Osteoblast (primary cell): ENCODE results near the gene CYP46A1. TPM values are rescaled to one million over a fixed set of nuclear protein-coding genes. Genes with fewer than 3 reads are reported as not detected.

Experiments
- DNase-seq: peaks from one replicate; pipeline ENCODE4 v3.0.0; 2011; ENCODE audit warnings: low spot score, mixed read lengths; ENCODE audit not compliant: insufficient read length; ENCODE audit errors: missing footprints
- H2AFZ ChIP-seq: 2 replicates; pipeline ENCODE4 v1.6.0; 2011; ENCODE audit warnings: mild to moderate bottlenecking, low read length
- H3K27ac ChIP-seq: 2 replicates; pipeline ENCODE4 v1.5.1; 2011; ENCODE audit warnings: mild to moderate bottlenecking, low read depth, low read length, moderate library complexity
- H3K27me3 ChIP-seq: 2 replicates; pipeline ENCODE4 v1.6.0; 2012; ENCODE audit warnings: mild to moderate bottlenecking, control low read depth, inconsistent platforms, low read length, moderate library complexity; ENCODE audit not compliant: insufficient read depth
- H3K36me3 ChIP-seq: 2 replicates; pipeline ENCODE4 v1.5.1; 2011; ENCODE audit warnings: mild to moderate bottlenecking, low read length, control low read depth, moderate library complexity; ENCODE audit not compliant: insufficient read depth
- H3K4me1 ChIP-seq: 2 replicates; pipeline ENCODE4 v1.5.1; 2011; ENCODE audit warnings: mild to moderate bottlenecking, low read length, control low read depth, moderate library complexity; ENCODE audit not compliant: insufficient read depth
- H3K4me2 ChIP-seq: 2 replicates; pipeline ENCODE4 v1.6.0; 2011; ENCODE audit warnings: mild to moderate bottlenecking, low read length; ENCODE audit not compliant: insufficient read depth
- H3K4me3 ChIP-seq: fragments of 200-600 bp; sonication (generic); 3 replicates; pipeline ENCODE4 v1.5.1; 2012; ENCODE audit warnings: mild to moderate bottlenecking, low read length, inconsistent platforms; ENCODE audit not compliant: insufficient read depth
- H3K79me2 ChIP-seq: 2 replicates; pipeline ENCODE4 v1.6.0; 2012; ENCODE audit warnings: mild to moderate bottlenecking, low read length, control low read depth, inconsistent platforms; ENCODE audit not compliant: insufficient read depth
- H3K9me3 ChIP-seq: 2 replicates; pipeline ENCODE4 v1.5.1; 2011; ENCODE audit warnings: low read depth, low read length, control low read depth
- H4K20me1 ChIP-seq: 2 replicates; pipeline ENCODE4 v1.6.0; 2012; ENCODE audit warnings: mild to moderate bottlenecking, low read length, control low read depth; ENCODE audit not compliant: insufficient read depth
- CTCF ChIP-seq: IDR thresholded peaks from 2 replicates; pipeline ENCODE4 v1.5.1; 2011; ENCODE audit warnings: mild to moderate bottlenecking, low read depth, low read length, moderate library complexity; ENCODE audit errors: extremely low read depth
- total RNA-seq: library from RNA; depleted of rRNA; stranded (reverse); fragments of >200 nt; gene quantifications from 2 replicates; pipeline ENCODE4 v1.2.3, GENCODE V29; 2012

The CYP46A1 gene
- total RNA-seq, 1 donor = 0.36 TPM

- no peak for DNase-seq
Observed at GRCh38 chr14:99774556-99775307, 90.6 kb downstream of the CYP46A1 start.

GRCh38 chr14:99775351-99775750 is 91.3 kb downstream of the CYP46A1 start:
- Histone ChIP-seq H3K79me2 (no peaks in the 10 kb centered on the region), H4K20me1 (no peaks in the 10 kb centered on the region), H3K4me3 (no peak overlapping the region), H2AFZ (no peak overlapping the region), H3K4me2 (no peak overlapping the region), H3K4me1 (peaks cover 27% of the 10 kb centered on the region), H3K27ac (no peak overlapping the region), H3K36me3 (no peaks in the 10 kb centered on the region), H3K27me3 (no peaks in the 10 kb centered on the region), H3K9me3 (peaks cover 5% of the 10 kb centered on the region)
- no peak for DNase-seq
- no peak for TF ChIP-seq CTCF

More at GRCh38 chr14:99774556-99775307, 90.6 kb downstream of the CYP46A1 start:
- no peak for TF ChIP-seq CTCF
- H3K9me3 ChIP-seq = peaks cover 3% of the 10 kb centered on the region
- no peak overlapping the region for H2AFZ ChIP-seq
- H3K36me3 ChIP-seq = no peaks in the 10 kb centered on the region
- no peaks in the 10 kb centered on the region for H4K20me1 ChIP-seq
- no peak overlapping the region for H3K4me3 ChIP-seq
- no peak overlapping the region for H3K27ac ChIP-seq
- H3K27me3 ChIP-seq = no peaks in the 10 kb centered on the region
- H3K4me2 ChIP-seq = no peak overlapping the region
- H3K4me1 ChIP-seq = peaks cover 26% of the 10 kb centered on the region
- no peaks in the 10 kb centered on the region for H3K79me2 ChIP-seq

Other genes with a start within 250 kb of the CYP46A1 start
- gene SETD3, start 203.4 kb upstream of the CYP46A1 start, total RNA-seq = 58.6 and 65.1 TPM in 2 replicates
- gene CCNK, start 202.9 kb upstream of the CYP46A1 start, total RNA-seq = 28.6 and 35.4 TPM in 2 replicates
- gene CCDC85C, start 80.1 kb upstream of the CYP46A1 start, total RNA-seq = 3.2 and 3.6 TPM in 2 replicates
- gene HHIPL1, start 39.2 kb upstream of the CYP46A1 start, total RNA-seq = 11.2 and 12.3 TPM in 2 replicates
- 38.0 and 46.7 TPM in 2 replicates for gene EML1, start 109.1 kb downstream of the CYP46A1 start, total RNA-seq